Measurements from ENCODE around the gene GNPTAB. TPM values are rescaled to one million over a fixed set of nuclear protein-coding genes. Genes with fewer than 3 reads are reported as not detected.

GNPTAB gene
- total and polyA plus RNA-seq, 2 of the 4 experiments (the other 2 are of a cell fraction), result 16.0 to 24.2 TPM

- intact Hi-C loops (cut with micrococcal nuclease) (no loop called here), in situ Hi-C loops (cut with MboI; ENCODE audit: low sequenced_read_pairs) (no loop called here), dilution Hi-C loops (cut with HindIII; ENCODE audit: low sequenced_read_pairs, unreplicated experiment) (no loop called here)
- H3K4me2 ChIP-seq (ENCODE audit: low read depth, low read length), result no peak overlapping the region
- H3K4ac ChIP-seq (ENCODE audit: low read depth, low read length), result no peak overlapping the region
- H2BK20ac ChIP-seq (ENCODE audit: low read depth, low read length), result no peak overlapping the region
- TF ChIP-seq BHLHE40 (IDR thresholded peaks at IDR 0.05; ENCODE audit: low read depth, low read length) (peak; percentile 88), CHD1 (IDR thresholded peaks at IDR 0.05; ENCODE audit: low read depth, low read length) (no peak)
- H2BK15ac ChIP-seq (ENCODE audit: low read depth, low read length), result no peak overlapping the region
- no peaks in the 10 kb centered on the region for H3K9me3 ChIP-seq (ENCODE audit: control insufficient read depth, insufficient read depth, low read length)
- 0 out of 2 replicates have a peak overlapping the region, but pooled peaks have one; percentile 15 for H3K14ac ChIP-seq (replicated peaks; ENCODE audit: low read depth, low read length)
- H4K8ac ChIP-seq (ENCODE audit: low read depth in 2 of 2, low read length in 2 of 2), result no peak overlapping the region
- H2BK120ac ChIP-seq (ENCODE audit: low read depth, low read length), result no peak overlapping the region
- no TSS peak for BruUV-seq (replicated peaks)
- H3K18ac ChIP-seq (ENCODE audit: low read depth, low read length), result no peak overlapping the region
- no peaks in the 10 kb centered on the region for H3K27me3 ChIP-seq (ENCODE audit: control insufficient read depth, insufficient read depth, low read length)
- no peak overlapping the region for H2BK5ac ChIP-seq (ENCODE audit: low read depth, low read length, poor library complexity, severe bottlenecking)
- H2AK9ac ChIP-seq (replicated peaks; ENCODE audit: low read depth, low read length, poor library complexity), result no peak overlapping the region
- no peak overlapping the region for H3K23ac ChIP-seq (ENCODE audit: low read depth, low read length)
- POLR2A ChIA-PET (ENCODE audit: unreplicated experiment), result no interaction called here
- CTCF ChIA-PET, result interaction anchor here (0.6 to 1.4 kb wide), 6 partner anchors 10 to 867 kb away, joined by 3 to 5 read pairs (median 3); no protein-coding TSS in a partner anchor
- H3K4me1 ChIP-seq (ENCODE audit: control insufficient read depth, insufficient read depth, low read length), result no peaks in the 10 kb centered on the region; the same call in 1 of the 2 replicates
- H4K5ac ChIP-seq (ENCODE audit: low read depth, low read length), result no peak overlapping the region
- no peak overlapping the region for H2AK5ac ChIP-seq (ENCODE audit: low read depth, low read length)
- H3K9ac ChIP-seq (ENCODE audit: low read depth, low read length), result no peak overlapping the region
- H3K79me1 ChIP-seq (ENCODE audit: low read depth in 1 of 2, low read length in 2 of 2), result no peaks in the 10 kb centered on the region; a peak in 1 of 4 replicates
- no CpG with 5 or more reads among the region's 1 CpG for WGBS, 2 experiments (ENCODE audit: extremely low coverage in 2 of 2, insufficient read length in 1 of 2)
- no peak overlapping the region for H4K91ac ChIP-seq (ENCODE audit: insufficient read depth, low read depth, low read length)
- DNase-seq, result peak; percentile 76
- no peak overlapping the region for H3K27ac ChIP-seq (ENCODE audit: insufficient read depth, low read length)
- H4K20me1 ChIP-seq (ENCODE audit: insufficient read depth, low read length), result no peaks in the 10 kb centered on the region
- H3K36me3 ChIP-seq (ENCODE audit: control insufficient read depth, insufficient read depth, low read length), result peaks cover 4% of the 10 kb centered on the region; the same call in 1 of the 2 replicates
- no peaks in the 10 kb centered on the region for H3K9me1 ChIP-seq (ENCODE audit: insufficient read depth, low read length)
- no peak overlapping the region for H3K4me3 ChIP-seq (ENCODE audit: insufficient read depth, low read depth, low read length)
- ATAC-seq (ENCODE audit: low read depth), result peak; percentile 72; the same call in 1 of the 2 replicates
- H3K56ac ChIP-seq (ENCODE audit: extremely low read depth, insufficient read depth, low read length), result no peak overlapping the region
- no peak overlapping the region for H2AFZ ChIP-seq (replicated peaks; ENCODE audit: low read length, poor library complexity)
Measured at GRCh38 chr12:101793401-101793800, 37.4 kb downstream of the GNPTAB start.
